Stimulated activated CD4-positive, alpha-beta T cell treated with anti-CD3 and anti-CD28 coated beads, Interleukin-4, amount 100 ng/mL, for 1 hour (primary cell): ENCODE measurements around the gene CLEC4E.
"Not testable (repeated sequence)": the region's sequence is repeated elsewhere in the genome, so short reads cannot be mapped to it uniquely, and the experiment has no call there.

Source experiments
- DNase-seq: peaks from one replicate; pipeline ENCODE4 v3.0.0-alpha.2; 2020

CLEC4E gene

GRCh38 chr12:8532045-8532444 lies 8.7 kb downstream of the CLEC4E start:
- DNase-seq: no peak

- no peak for DNase-seq
These were observed 13.2 kb downstream of the CLEC4E start for GRCh38 chr12:8527250-8528130.

DNA sequence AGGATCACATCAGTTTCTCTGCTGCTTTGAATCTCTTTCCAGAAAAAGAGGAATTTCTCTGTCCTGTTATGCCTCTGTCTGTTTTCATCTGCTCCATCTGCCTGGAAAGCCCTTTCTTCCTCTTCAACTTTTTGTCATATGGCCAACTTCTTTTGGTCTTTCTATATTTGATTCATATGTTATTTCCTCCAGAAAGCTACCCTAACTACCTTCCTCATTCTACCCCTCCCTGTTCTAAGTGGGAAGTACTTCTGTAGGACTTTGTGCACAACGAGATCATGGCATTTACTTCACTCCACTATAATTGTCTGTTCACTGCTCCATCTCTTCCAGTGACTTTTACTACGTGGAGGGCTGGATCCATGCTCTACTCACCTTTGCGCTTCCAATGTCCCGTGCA lies 21.5 kb downstream of the CLEC4E start:
- DNase-seq: no peak

- DNase-seq: no peak
These were observed 22.7 kb downstream of the CLEC4E start for GRCh38 chr12:8517971-8518370.

DNA sequence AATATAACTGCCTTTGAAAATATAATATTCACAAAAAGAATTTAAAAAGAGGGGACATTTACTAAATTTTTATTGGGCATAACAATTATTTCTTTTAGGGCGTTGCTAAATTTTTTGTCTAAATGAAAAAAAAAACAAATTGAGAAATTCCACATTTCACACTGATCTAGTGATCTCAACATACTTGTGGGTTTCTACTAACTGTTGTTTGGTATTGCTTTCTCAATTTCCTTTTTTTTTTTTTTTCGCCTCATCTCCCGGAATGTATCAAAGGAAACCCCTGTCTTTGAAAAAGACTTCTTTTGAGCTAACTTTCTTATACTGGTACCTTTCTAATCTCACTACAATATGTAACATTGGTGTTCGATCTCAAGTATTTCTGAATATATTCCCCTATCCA lies 27.4 kb downstream of the CLEC4E start, which contains the start of gene CLEC4D:
Gene CLEC4D (plus strand): TSS at position 248 of the 400 bp plus-strand sequence. CDS start 230 bp downstream, outside the sequence.
- no peak for DNase-seq

DNA sequence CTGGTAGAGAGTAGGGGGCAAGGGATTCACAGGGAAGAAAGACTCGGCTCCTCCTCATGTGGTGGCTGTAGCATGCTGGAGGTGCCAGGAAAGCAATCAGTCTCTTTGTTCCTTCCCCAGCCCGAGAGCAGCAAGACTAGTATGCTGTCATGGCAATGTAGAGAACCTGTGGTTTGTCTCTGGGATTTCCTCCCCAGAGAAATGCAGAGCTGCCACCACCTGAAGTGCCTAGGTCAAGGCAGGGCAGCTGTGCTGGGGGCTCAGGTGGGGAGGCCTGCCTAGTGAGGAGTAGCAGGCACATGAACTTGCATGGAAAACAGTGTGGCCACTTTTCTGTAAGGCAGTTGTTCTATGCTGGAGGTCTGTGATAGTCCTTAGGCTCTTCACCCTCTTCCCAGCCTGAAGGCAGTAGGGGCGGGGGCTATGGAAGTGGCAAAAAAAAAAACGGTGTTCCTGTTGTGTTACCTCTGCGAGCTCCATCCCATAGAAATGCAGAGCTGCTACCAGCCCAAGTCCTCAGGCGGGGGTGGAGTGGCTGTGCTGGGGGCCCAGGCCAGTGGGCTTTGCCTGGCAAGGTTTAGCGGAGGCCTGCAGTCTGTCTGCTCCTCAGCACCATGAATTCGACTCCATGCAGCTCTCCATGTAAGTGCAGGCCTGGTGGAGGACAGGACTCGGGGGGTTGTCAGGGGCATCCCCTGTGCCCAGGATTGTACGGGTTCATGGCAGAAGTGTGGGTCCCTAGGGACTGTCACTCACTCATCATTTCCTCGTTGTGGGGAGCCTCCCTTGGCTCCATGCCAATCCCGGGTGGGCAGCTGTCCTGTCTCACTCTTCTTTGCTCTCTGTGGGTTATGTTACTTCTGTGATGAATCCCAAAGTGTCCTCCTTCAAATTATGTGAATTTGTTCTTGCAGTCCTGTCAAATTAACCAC lies 31.5 kb downstream of the CLEC4E start:
- no peak for DNase-seq

GRCh38 chr12:8508223-8508622 lies 32.5 kb downstream of the CLEC4E start:
- DNase-seq: no peak

DNA sequence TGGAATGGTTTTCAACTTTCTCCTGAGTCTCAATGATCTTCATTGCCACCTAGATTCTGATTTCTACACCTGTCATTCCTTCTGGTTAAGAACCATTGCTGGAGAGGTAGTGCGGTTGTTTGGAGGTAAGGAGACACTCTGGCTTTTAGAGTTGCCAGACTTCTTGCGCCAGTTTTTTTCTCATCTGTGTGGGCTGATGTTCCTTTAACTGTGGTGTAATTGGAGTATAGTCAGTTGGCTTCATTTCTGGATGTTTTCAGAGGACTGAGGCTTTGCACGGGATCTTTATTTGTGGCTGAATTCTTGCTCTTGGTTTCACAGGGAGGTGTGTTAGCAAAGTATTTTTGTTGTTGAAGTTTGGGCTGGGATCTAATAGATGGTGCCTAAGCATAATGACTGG lies 33.1 kb downstream of the CLEC4E start:
- DNase-seq: no peak

- no peak for DNase-seq
These were observed 36.4 kb downstream of the CLEC4E start for GRCh38 chr12:8504351-8504750.

DNA sequence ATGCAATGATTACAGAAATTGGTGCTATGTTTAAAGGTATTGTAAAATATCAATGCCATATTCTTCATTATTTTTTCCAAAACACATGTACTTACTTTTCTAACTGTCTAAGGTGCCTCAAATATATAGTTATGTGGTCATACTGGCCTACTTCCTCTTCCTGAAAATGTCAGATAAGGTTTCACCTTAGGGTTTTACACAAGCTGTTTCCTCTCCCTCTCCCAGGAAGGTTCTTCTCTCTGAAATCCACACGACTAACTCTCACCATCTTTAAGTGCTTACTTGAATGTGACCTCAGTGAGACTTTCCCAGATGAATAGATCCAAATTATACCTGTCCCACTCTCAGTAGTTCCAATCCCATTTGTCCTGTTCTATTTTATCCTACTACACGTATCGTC lies 39.0 kb downstream of the CLEC4E start:
- DNase-seq: no peak

- no peak for DNase-seq
These were observed 41.1 kb downstream of the CLEC4E start for GRCh38 chr12:8499616-8500015.

GRCh38 chr12:8496074-8496473 lies 44.6 kb downstream of the CLEC4E start:
- DNase-seq: not testable (repeated sequence)

DNA sequence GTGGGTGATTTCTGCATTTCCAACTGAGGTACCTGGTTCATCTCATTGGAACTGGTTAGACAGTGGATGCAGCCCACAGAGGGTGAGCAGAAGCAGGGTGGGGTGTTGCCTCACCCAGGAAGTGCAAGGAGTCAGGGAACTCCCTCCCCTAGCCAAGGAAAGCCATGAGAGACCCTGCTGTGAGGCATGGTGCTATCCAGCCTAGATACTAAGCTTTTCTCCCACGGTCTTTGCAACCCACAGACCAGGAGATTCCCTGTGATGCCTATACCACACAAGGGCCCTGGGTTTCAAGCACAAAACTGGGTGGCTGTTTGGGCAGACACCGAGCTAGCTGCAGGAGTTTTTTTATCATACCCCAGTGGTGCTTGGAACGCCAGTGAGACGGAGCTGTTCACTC lies 45.0 kb downstream of the CLEC4E start:
- not testable (repeated sequence) for DNase-seq

GRCh38 chr12:8493084-8493483 lies 47.6 kb downstream of the CLEC4E start:
- no peak for DNase-seq

DNA sequence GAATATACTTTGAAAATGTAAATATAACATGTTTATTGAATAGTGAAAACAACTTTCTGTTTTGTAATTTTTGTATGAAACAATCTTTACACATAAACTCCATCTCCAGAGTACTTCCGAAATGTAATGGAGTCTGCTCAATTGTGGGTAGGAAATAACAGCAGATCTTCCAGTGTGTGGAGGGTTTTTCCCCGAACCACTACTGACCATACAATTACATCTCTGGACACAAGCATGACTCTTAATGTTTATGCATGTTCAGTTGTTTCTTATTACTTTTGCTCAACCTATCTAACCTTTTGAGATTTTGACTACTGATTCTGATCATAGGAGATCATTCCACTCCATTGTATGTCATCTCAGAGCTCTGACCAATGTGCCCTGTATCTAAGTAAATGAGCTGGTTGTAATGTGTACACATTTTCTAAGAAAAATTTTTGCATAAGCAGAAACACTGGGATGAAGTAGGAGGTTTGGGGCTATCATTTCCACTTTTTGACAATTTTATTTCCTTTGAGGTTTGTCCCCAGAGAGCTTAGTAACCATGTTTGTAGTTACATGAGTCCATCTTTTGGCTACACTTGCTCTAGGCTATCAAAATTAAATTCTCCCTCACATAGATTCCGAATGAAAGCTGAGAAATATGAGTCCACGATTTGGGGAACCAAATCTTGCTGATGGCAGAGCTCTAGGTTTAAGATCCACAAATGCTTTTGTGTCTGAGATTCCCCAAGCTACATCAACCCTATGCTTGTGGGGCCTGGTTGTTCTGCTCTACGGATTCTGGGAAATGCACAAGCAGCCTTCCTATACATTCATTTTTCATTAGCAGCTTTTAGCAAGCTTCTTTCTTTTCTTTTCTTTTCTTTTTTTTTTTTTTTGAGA lies 48.8 kb downstream of the CLEC4E start:
- DNase-seq: no peak
